WTC11 (cell line): ENCODE data around the gene SLC24A1. TPM values are rescaled to one million over a fixed set of nuclear protein-coding genes. Genes with fewer than 3 reads are reported as not detected.

Source experiments
- ATAC-seq: fragments of 200-7000 bp; cut with Tn5 transposase; 2 replicates; pipeline ENCODE4 v1.10.0; 2021; ENCODE audit warnings: mild to moderate bottlenecking, moderate library complexity
- CTCF ChIA-PET: fragments of 300-600 bp; sonication (Branson Sonifier 250); formaldehyde crosslinking; loops from one replicate; lab custom pipeline; 2021; ENCODE audit warnings: antibody characterized with exemption; lab: Charles Lee
- POLR2A ChIA-PET: fragments of 350-600 bp; sonication (Branson Sonifier 250); formaldehyde crosslinking; loops from one replicate; lab custom pipeline; 2021; ENCODE audit warnings: antibody characterized with exemption; lab: Charles Lee
- DNase-seq: peaks from one replicate; pipeline ENCODE4 v3.0.0; 2021; ENCODE audit warnings: low spot score
- H3K27ac Mint-ChIP-seq: 2 replicates; pipeline ENCODE4 v1.8.0; 2021; ENCODE audit warnings: mixed read lengths
- H3K27me3 Mint-ChIP-seq: 2 replicates; pipeline ENCODE4 v1.8.0; 2021; ENCODE audit warnings: low read depth, mild to moderate bottlenecking, moderate library complexity, mixed read lengths
- H3K36me3 Mint-ChIP-seq: 2 replicates; pipeline ENCODE4 v1.8.0; 2021; ENCODE audit warnings: mixed read lengths
- H3K4me1 Mint-ChIP-seq: 2 replicates; pipeline ENCODE4 v1.8.0; 2022; ENCODE audit warnings: mixed read lengths
- H3K4me3 Mint-ChIP-seq: 2 replicates; pipeline ENCODE4 v1.8.0; 2021; ENCODE audit warnings: mild to moderate bottlenecking, moderate library complexity, mixed read lengths
- H3K9me3 Mint-ChIP-seq: 2 replicates; pipeline ENCODE4 v1.8.0; 2021; ENCODE audit warnings: mixed read lengths
- ARID4B ChIP-seq: sonication (generic); formaldehyde crosslinking; IDR thresholded peaks from 2 replicates; pipeline ENCODE4 v1.8.0; 2023; ENCODE audit warnings: missing genetic modification reagents, mild to moderate bottlenecking, borderline replicate concordance
- CREB1 ChIP-seq: sonication (generic); formaldehyde crosslinking; IDR thresholded peaks from 2 replicates; pipeline ENCODE4 v1.8.0; 2023; ENCODE audit warnings: mild to moderate bottlenecking, missing genetic modification reagents
- CREM ChIP-seq: sonication (generic); formaldehyde crosslinking; IDR thresholded peaks from 2 replicates; pipeline ENCODE4 v1.8.1; 2022; ENCODE audit warnings: mild to moderate bottlenecking, missing genetic modification reagents, moderate library complexity
- FOXJ3 ChIP-seq: sonication (generic); formaldehyde crosslinking; IDR thresholded peaks from 2 replicates; pipeline ENCODE4 v1.9.0; 2021; ENCODE audit warnings: missing genetic modification reagents, mild to moderate bottlenecking, borderline replicate concordance
- GABPB1 ChIP-seq: sonication (generic); formaldehyde crosslinking; IDR thresholded peaks from 2 replicates; pipeline ENCODE4 v1.8.1; 2023; ENCODE audit warnings: mild to moderate bottlenecking, missing genetic modification reagents
- IRF1 ChIP-seq: sonication (generic); formaldehyde crosslinking; IDR thresholded peaks from 2 replicates; pipeline ENCODE4 v1.8.0; 2023; ENCODE audit warnings: missing genetic modification reagents
- IRF2 ChIP-seq: sonication (generic); formaldehyde crosslinking; IDR thresholded peaks from 2 replicates; pipeline ENCODE4 v1.8.0; 2022; ENCODE audit warnings: low read depth, missing genetic modification reagents, borderline replicate concordance
- JUN ChIP-seq: sonication (generic); formaldehyde crosslinking; IDR thresholded peaks from 2 replicates; pipeline ENCODE4 v1.8.0; 2023; ENCODE audit warnings: mild to moderate bottlenecking, missing genetic modification reagents
- MLX ChIP-seq: sonication (generic); formaldehyde crosslinking; IDR thresholded peaks from 2 replicates; pipeline ENCODE4 v1.8.1; 2023; ENCODE audit warnings: mild to moderate bottlenecking, missing genetic modification reagents, moderate library complexity
- MXD4 ChIP-seq: fragments of 250-450 bp; sonication (Bioruptor Pico); IDR thresholded peaks from 2 replicates; pipeline ENCODE4 v1.8.0; 2021; ENCODE audit warnings: mild to moderate bottlenecking, moderate library complexity, borderline replicate concordance
- MYBL2 ChIP-seq: sonication (generic); formaldehyde crosslinking; IDR thresholded peaks from 2 replicates; pipeline ENCODE4 v1.8.1; 2023; ENCODE audit warnings: mild to moderate bottlenecking, moderate library complexity, missing genetic modification reagents
- PRRX2 ChIP-seq: fragments of 250-450 bp; sonication (Bioruptor Pico); IDR thresholded peaks from 2 replicates; pipeline ENCODE4 v1.8.0; 2021; ENCODE audit warnings: mild to moderate bottlenecking
- RELA ChIP-seq: sonication (generic); formaldehyde crosslinking; IDR thresholded peaks from 2 replicates; pipeline ENCODE4 v1.8.1; 2022; ENCODE audit warnings: missing genetic modification reagents, mild to moderate bottlenecking, borderline replicate concordance
- SMAD3 ChIP-seq: sonication (generic); formaldehyde crosslinking; IDR thresholded peaks from 2 replicates; pipeline ENCODE4 v1.8.0; 2022; ENCODE audit warnings: missing genetic modification reagents, mild to moderate bottlenecking, borderline replicate concordance
- SOX15 ChIP-seq: fragments of 250-450 bp; sonication (Bioruptor Pico); IDR thresholded peaks from 2 replicates; pipeline ENCODE4 v1.9.0; 2021; ENCODE audit warnings: mild to moderate bottlenecking
- TP53 ChIP-seq: sonication (generic); formaldehyde crosslinking; IDR thresholded peaks from 2 replicates; pipeline ENCODE4 v1.8.1; 2023; ENCODE audit warnings: mild to moderate bottlenecking, missing genetic modification reagents
- ZBTB21 ChIP-seq: sonication (generic); formaldehyde crosslinking; IDR thresholded peaks from 2 replicates; pipeline ENCODE4 v1.8.1; 2023; ENCODE audit warnings: mild to moderate bottlenecking, missing genetic modification reagents, borderline replicate concordance
- ZNF232 ChIP-seq: sonication (generic); formaldehyde crosslinking; IDR thresholded peaks from 2 replicates; pipeline ENCODE4 v1.8.0; 2022; ENCODE audit warnings: mild to moderate bottlenecking, missing genetic modification reagents
- ZNF263 ChIP-seq: sonication (generic); formaldehyde crosslinking; IDR thresholded peaks from 2 replicates; pipeline ENCODE4 v1.8.1; 2022; ENCODE audit warnings: low read depth, mild to moderate bottlenecking, moderate library complexity, missing genetic modification reagents
- ZNF423 ChIP-seq: fragments of 250-450 bp; sonication (Bioruptor Pico); IDR thresholded peaks from 2 replicates; pipeline ENCODE4 v2.1.2; 2022; ENCODE audit warnings: mild to moderate bottlenecking, moderate library complexity
- ZNF425 ChIP-seq: fragments of 250-450 bp; sonication (Bioruptor Pico); conservative IDR thresholded peaks from 2 replicates; pipeline ENCODE4 v1.9.0; 2021; ENCODE audit warnings: mild to moderate bottlenecking
- total RNA-seq: library from RNA; stranded (reverse); gene quantifications from 3 replicates; pipeline ENCODE4 v1.2.3, GENCODE V29; 2021

SLC24A1 gene
- total RNA-seq, 1 experiment from 2014 or later, result 7.0 TPM

- TF ChIP-seq ARID4B (CRISPR knock-in tag), result no peak
- no peak for TF ChIP-seq IRF2 (CRISPR knock-in tag)
Observed at GRCh38 chr15:65682404-65682911, 60.7 kb downstream of the SLC24A1 start (continued).

- Mint-ChIP-seq H3K27me3 (no peaks in the 10 kb centered on the region), H3K27ac (no peak overlapping the region), H3K4me1 (peaks cover 5% of the 10 kb centered on the region; the same call in 1 of the 2 replicates), H3K36me3 (no peaks in the 10 kb centered on the region)
- ATAC-seq (no peak), DNase-seq (no peak)
- ChIA-PET CTCF (no interaction called here), POLR2A (no interaction called here)
- no peak for TF ChIP-seq CREM (CRISPR knock-in tag)
- no peak for TF ChIP-seq CREB1 (CRISPR knock-in tag)
- no peak for TF ChIP-seq ZNF425 (CRISPR knock-in tag)
- TF ChIP-seq MLX (CRISPR knock-in tag), result no peak
- TF ChIP-seq GABPB1 (CRISPR knock-in tag), result no peak
- TF ChIP-seq, all 79 proteins: peak for 0
- H3K9me3 Mint-ChIP-seq, result no peaks in the 10 kb centered on the region
- no peak overlapping the region for H3K4me3 Mint-ChIP-seq
Observed at GRCh38 chr15:65688462-65688861, 66.7 kb downstream of the SLC24A1 start.

GRCh38 chr15:65690173-65690572, 68.4 kb downstream of the SLC24A1 start:
- Mint-ChIP-seq H3K27me3 (no peaks in the 10 kb centered on the region), H3K4me1 (no peaks in the 10 kb centered on the region), H3K27ac (no peak overlapping the region), H3K9me3 (no peaks in the 10 kb centered on the region), H3K4me3 (no peak overlapping the region), H3K36me3 (no peaks in the 10 kb centered on the region)
- TF ChIP-seq IRF1, result no peak
- TF ChIP-seq CREM (CRISPR knock-in tag), result no peak
- TF ChIP-seq FOXJ3 (CRISPR knock-in tag), result no peak
- no peak for TF ChIP-seq ZBTB21 (CRISPR knock-in tag)
- no peak for TF ChIP-seq MXD4 (CRISPR knock-in tag)
- TF ChIP-seq ZNF232 (CRISPR knock-in tag), result no peak
- no peak for TF ChIP-seq ZNF423 (CRISPR knock-in tag)
- no peak for TF ChIP-seq SOX15 (CRISPR knock-in tag)
- TF ChIP-seq ZNF263, result no peak
- TF ChIP-seq JUN, result no peak
- no peak for TF ChIP-seq PRRX2 (CRISPR knock-in tag)
- no peak for TF ChIP-seq MYBL2 (CRISPR knock-in tag)
- TF ChIP-seq RELA (CRISPR knock-in tag), result no peak
- TF ChIP-seq TP53, result no peak
- TF ChIP-seq SMAD3 (CRISPR knock-in tag), result no peak
- ChIA-PET CTCF (interaction anchor here (0.8 kb wide), 1 partner anchor 11 kb away, joined by 3 read pairs; no protein-coding TSS in a partner anchor), POLR2A (no interaction called here)
- ATAC-seq, result no peak
- no peak for DNase-seq
